ENCODE data around the gene ACSM3.
"Not testable (repeated sequence)": the region's sequence is repeated elsewhere in the genome, so short reads cannot be mapped to it uniquely, and the experiment has no call there.

The ACSM3 gene

DNA sequence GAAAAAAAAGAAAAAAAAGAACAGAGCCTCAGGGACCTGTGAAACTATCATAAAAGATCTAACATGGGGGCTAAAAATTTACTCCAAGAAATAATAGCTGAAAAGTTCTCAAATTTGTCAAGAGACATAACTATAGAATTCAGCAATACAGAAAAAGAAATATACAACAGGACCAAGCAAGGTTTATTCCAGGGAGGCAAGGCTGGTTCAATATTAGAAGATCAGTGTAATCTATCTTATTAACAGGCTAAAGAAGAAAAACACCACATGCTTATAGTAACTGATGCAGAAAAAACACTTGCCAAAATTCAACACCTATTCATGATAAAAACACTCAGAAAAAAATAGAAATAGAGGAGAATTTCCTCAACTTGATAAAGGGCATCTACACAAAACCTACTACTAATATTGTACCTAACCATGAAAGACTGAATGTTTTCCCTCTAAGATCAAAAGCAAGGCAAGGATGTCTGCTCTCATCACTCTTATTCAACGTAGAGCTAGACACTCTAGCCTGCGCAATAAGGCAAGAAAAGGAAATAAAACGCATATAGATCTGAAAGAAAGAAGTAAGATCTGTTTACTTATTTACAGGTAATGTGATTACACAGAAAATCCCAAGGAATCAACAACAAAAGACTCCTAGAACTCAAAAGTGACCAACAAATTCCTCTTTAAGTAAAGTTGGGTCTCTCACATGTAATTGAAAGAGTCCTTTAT, 1.2 kb upstream of the ACSM3 start:
- H3K27me3 ChIP-seq (ENCODE audit: control insufficient read depth, insufficient read depth, low read length), result no peaks in the 10 kb centered on the region
- no peaks in the 10 kb centered on the region for H3K36me3 ChIP-seq (ENCODE audit: control insufficient read depth, insufficient read depth, low read length)
- no peaks in the 10 kb centered on the region for H3K9me3 ChIP-seq (ENCODE audit: control insufficient read depth, insufficient read depth, low read length)
- H3K9ac ChIP-seq (ENCODE audit: low read depth, low read length), result no peak overlapping the region
- H3K4me1 ChIP-seq (ENCODE audit: control insufficient read depth, insufficient read depth, low read length), result peaks cover 4% of the 10 kb centered on the region
- no peak overlapping the region for H3K4me3 ChIP-seq (ENCODE audit: low read depth, low read length)

- H3K9me3 ChIP-seq (ENCODE audit: control insufficient read depth, insufficient read depth, low read length); H3K4me3 ChIP-seq (ENCODE audit: low read depth, low read length); H3K9ac ChIP-seq (ENCODE audit: low read depth, low read length); H3K27me3 ChIP-seq (ENCODE audit: control insufficient read depth, insufficient read depth, low read length); H3K36me3 ChIP-seq (ENCODE audit: control insufficient read depth, insufficient read depth, low read length); H3K4me1 ChIP-seq (ENCODE audit: control insufficient read depth, insufficient read depth, low read length): not testable (repeated sequence)
Observed at GRCh38 chr16:20764448-20764847, 634 bp downstream of the ACSM3 start.

DNA sequence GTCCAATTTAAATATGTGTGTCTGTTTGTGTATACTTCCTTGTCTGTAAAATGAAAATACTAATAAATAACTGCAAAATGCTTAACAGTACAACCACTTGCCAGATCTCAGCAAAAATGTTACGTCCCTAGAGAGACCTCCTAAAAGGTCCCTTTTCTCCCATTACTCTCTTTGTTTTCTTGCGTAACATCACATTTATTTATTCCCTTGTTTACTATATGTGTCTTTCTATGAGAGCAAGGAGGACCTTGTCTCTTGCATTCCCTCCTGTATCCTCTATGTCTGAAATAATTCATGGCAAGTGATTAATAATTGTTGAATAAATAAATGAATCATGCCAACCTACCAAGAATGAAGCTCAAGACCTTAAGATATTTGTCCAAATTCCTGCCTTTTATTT, 1.9 kb downstream of the ACSM3 start:
- Histone ChIP-seq H3K36me3 (ENCODE audit: control insufficient read depth, insufficient read depth, low read length) (no peaks in the 10 kb centered on the region), H3K4me1 (ENCODE audit: control insufficient read depth, insufficient read depth, low read length) (peaks cover 4% of the 10 kb centered on the region), H3K27me3 (ENCODE audit: control insufficient read depth, insufficient read depth, low read length) (no peaks in the 10 kb centered on the region), H3K4me3 (ENCODE audit: low read depth, low read length) (no peak overlapping the region), H3K9me3 (ENCODE audit: control insufficient read depth, insufficient read depth, low read length) (no peaks in the 10 kb centered on the region), H3K9ac (ENCODE audit: low read depth, low read length) (no peak overlapping the region)

DNA sequence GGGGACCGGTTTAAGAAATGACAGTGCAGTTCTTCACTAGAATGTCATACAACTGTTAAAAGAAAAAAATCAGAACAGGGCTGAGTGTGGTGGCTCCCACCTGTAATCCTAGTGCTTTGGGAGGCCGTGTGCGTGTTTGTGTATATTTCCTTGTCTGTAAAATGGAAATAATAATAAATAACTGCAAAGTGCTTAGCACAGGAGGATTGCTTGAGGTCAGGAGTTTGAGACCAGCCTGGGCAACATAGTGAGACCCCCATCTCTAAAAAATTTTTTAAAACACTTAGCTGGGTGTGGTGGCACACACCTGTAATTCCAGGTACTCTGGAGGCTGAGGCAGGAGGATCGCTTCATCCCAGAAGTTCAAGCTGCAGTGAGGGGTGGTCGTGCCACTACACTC, 2.5 kb downstream of the ACSM3 start:
- Histone ChIP-seq H3K9ac (ENCODE audit: low read depth, low read length) (no peak overlapping the region), H3K4me1 (ENCODE audit: control insufficient read depth, insufficient read depth, low read length) (peaks cover 4% of the 10 kb centered on the region), H3K36me3 (ENCODE audit: control insufficient read depth, insufficient read depth, low read length) (no peaks in the 10 kb centered on the region), H3K9me3 (ENCODE audit: control insufficient read depth, insufficient read depth, low read length) (no peaks in the 10 kb centered on the region), H3K27me3 (ENCODE audit: control insufficient read depth, insufficient read depth, low read length) (no peaks in the 10 kb centered on the region), H3K4me3 (ENCODE audit: low read depth, low read length) (no peak overlapping the region)

DNA sequence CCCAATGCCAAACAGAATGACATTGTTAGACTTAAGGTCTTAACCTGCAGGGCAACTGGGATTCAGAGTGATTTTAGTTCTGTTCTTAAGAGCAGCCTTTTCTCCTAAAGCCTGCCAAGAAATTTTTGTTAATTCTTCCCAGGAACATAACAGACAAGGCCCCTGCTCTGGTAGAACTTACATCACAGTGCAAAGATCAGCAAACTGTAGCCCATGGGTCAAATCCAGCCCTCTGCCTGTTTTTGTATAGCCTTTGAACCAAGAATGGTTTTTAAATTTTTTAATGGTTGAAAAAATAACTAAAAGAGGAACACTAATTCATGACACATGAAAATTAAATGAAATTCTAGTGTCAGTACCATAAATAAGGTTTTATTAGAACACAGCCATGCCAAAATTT, 3.8 kb downstream of the ACSM3 start:
- no peaks in the 10 kb centered on the region for H3K27me3 ChIP-seq (ENCODE audit: control insufficient read depth, insufficient read depth, low read length)
- no peak overlapping the region for H3K9ac ChIP-seq (ENCODE audit: low read depth, low read length)
- peaks cover 4% of the 10 kb centered on the region for H3K4me1 ChIP-seq (ENCODE audit: control insufficient read depth, insufficient read depth, low read length)
- H3K4me3 ChIP-seq (ENCODE audit: low read depth, low read length), result no peak overlapping the region
- H3K36me3 ChIP-seq (ENCODE audit: control insufficient read depth, insufficient read depth, low read length), result no peaks in the 10 kb centered on the region
- H3K9me3 ChIP-seq (ENCODE audit: control insufficient read depth, insufficient read depth, low read length), result no peaks in the 10 kb centered on the region

DNA sequence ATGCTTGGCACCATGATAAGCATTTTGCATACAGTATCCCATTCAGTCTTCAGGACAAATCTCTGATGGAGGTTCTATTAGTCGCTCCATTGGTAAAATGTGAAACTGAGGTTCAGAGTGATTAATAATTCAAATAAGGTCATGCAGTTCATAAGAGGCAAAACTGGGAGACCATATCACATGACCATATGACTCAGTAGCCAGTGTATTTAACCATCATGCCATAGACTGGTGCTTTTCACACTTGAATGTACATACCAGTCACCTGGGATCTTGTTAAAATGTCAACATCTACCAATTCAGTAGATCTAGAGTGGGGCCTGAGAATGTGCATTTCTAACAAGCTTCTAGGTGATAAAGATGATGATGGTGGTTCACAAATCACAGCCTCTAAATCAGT, 4.3 kb downstream of the ACSM3 start:
- no peaks in the 10 kb centered on the region for H3K36me3 ChIP-seq (ENCODE audit: control insufficient read depth, insufficient read depth, low read length)
- no peak overlapping the region for H3K4me3 ChIP-seq (ENCODE audit: low read depth, low read length)
- peaks cover 4% of the 10 kb centered on the region for H3K4me1 ChIP-seq (ENCODE audit: control insufficient read depth, insufficient read depth, low read length)
- no peaks in the 10 kb centered on the region for H3K27me3 ChIP-seq (ENCODE audit: control insufficient read depth, insufficient read depth, low read length)
- no peak overlapping the region for H3K9ac ChIP-seq (ENCODE audit: low read depth, low read length)
- H3K9me3 ChIP-seq (ENCODE audit: control insufficient read depth, insufficient read depth, low read length), result no peaks in the 10 kb centered on the region

DNA sequence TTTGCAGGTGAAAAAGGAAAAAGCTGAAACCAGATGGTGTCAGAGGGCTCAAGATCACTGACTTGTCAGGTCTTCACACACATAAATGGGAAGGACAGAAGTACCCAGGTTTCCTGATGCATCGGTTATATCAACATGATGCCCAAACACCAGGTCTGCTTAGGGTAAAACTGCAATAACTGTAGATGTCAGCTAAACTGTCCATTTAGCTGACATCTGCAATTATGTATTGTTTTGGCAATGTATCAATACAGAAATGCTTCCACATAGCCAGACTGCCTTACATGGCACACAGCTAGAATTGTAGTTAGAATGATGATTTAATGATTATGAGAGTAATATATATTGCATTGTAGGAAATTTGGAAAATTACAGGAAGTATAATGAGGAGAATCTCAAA, 5.0 kb downstream of the ACSM3 start:
- Histone ChIP-seq H3K9me3 (ENCODE audit: control insufficient read depth, insufficient read depth, low read length) (no peaks in the 10 kb centered on the region), H3K36me3 (ENCODE audit: control insufficient read depth, insufficient read depth, low read length) (no peaks in the 10 kb centered on the region), H3K27me3 (ENCODE audit: control insufficient read depth, insufficient read depth, low read length) (no peaks in the 10 kb centered on the region), H3K9ac (ENCODE audit: low read depth, low read length) (no peak overlapping the region), H3K4me3 (ENCODE audit: low read depth, low read length) (no peak overlapping the region), H3K4me1 (ENCODE audit: control insufficient read depth, insufficient read depth, low read length) (peaks cover 4% of the 10 kb centered on the region)

DNA sequence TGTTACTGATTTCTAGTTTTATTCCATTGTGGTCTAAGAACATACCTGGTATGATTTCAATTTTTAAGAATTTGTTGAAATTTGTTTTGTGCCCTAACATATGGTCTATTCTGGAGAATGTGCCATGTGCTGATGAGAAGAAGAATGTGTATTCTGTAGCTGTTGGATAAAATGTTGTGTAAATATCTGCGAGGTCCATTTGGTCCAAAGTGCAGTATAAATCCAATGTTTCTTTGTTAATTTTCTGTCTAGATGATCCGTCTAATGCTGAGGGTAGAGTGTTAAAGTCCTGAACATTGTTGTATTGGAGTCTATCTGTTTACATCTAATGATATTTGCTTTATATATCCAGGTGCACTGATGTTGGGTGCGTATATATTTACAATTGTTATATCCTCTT, 9.9 kb downstream of the ACSM3 start:
- no peaks in the 10 kb centered on the region for H3K27me3 ChIP-seq (ENCODE audit: control insufficient read depth, insufficient read depth, low read length)
- no peaks in the 10 kb centered on the region for H3K4me1 ChIP-seq (ENCODE audit: control insufficient read depth, insufficient read depth, low read length)
- no peaks in the 10 kb centered on the region for H3K36me3 ChIP-seq (ENCODE audit: control insufficient read depth, insufficient read depth, low read length)
- no peaks in the 10 kb centered on the region for H3K9me3 ChIP-seq (ENCODE audit: control insufficient read depth, insufficient read depth, low read length)
- H3K9ac ChIP-seq (ENCODE audit: low read depth, low read length), result no peak overlapping the region
- H3K4me3 ChIP-seq (ENCODE audit: low read depth, low read length), result no peak overlapping the region

GRCh38 chr16:20774703-20775362, 11.0 kb downstream of the ACSM3 start:
- H3K27me3 ChIP-seq (ENCODE audit: control insufficient read depth, insufficient read depth, low read length), result no peaks in the 10 kb centered on the region
- no peaks in the 10 kb centered on the region for H3K36me3 ChIP-seq (ENCODE audit: control insufficient read depth, insufficient read depth, low read length)
- H3K4me3 ChIP-seq (ENCODE audit: low read depth, low read length), result no peak overlapping the region
- no peak overlapping the region for H3K9ac ChIP-seq (ENCODE audit: low read depth, low read length)
- H3K4me1 ChIP-seq (ENCODE audit: control insufficient read depth, insufficient read depth, low read length), result no peaks in the 10 kb centered on the region
- no peaks in the 10 kb centered on the region for H3K9me3 ChIP-seq (ENCODE audit: control insufficient read depth, insufficient read depth, low read length)

DNA sequence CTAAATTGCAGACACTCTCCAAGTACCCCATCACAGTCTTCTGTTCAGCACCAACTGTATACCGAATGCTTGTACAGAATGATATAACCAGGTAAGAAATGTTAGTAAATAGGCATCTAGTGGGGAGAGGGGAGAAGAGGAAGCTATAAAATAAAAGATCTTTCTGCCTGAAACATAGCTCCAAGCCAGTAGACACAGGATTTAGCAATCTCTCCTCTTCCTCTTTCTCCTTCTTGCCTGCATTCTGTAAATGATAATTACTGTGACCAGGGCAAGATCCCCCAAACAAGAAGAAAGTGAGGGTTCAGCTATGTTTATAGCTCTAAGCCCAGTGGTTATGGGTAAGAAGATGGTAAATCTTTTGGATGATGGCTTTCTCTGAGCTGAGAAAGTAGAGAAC, 17.9 kb downstream of the ACSM3 start:
- no peaks in the 10 kb centered on the region for H3K9me3 ChIP-seq (ENCODE audit: control insufficient read depth, insufficient read depth, low read length)
- no peak overlapping the region for H3K4me3 ChIP-seq (ENCODE audit: low read depth, low read length)
- H3K36me3 ChIP-seq (ENCODE audit: control insufficient read depth, insufficient read depth, low read length), result no peaks in the 10 kb centered on the region
- H3K4me1 ChIP-seq (ENCODE audit: control insufficient read depth, insufficient read depth, low read length), result no peaks in the 10 kb centered on the region
- no peak overlapping the region for H3K9ac ChIP-seq (ENCODE audit: low read depth, low read length)
- H3K27me3 ChIP-seq (ENCODE audit: control insufficient read depth, insufficient read depth, low read length), result no peaks in the 10 kb centered on the region

DNA sequence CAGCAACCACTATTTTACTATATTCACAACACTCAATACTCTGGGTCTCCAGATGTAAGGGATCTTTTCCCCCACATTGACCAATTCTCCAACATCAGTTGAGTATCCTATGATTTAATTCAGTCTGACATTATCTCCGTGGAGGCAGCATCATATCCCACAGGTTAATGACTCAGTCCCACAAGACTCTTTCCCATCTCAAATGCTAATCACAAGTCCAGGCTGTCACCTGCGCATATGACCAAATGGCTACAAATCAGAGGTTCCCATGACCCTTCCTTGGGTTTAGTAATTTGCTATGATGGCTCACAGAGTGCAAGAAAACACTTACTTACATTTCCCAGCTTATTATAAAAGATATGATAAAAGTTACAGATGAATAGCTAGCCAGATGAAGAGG, 18.7 kb downstream of the ACSM3 start:
- Histone ChIP-seq H3K9ac (ENCODE audit: low read depth, low read length) (no peak overlapping the region), H3K27me3 (ENCODE audit: control insufficient read depth, insufficient read depth, low read length) (no peaks in the 10 kb centered on the region), H3K36me3 (ENCODE audit: control insufficient read depth, insufficient read depth, low read length) (no peaks in the 10 kb centered on the region), H3K9me3 (ENCODE audit: control insufficient read depth, insufficient read depth, low read length) (no peaks in the 10 kb centered on the region), H3K4me1 (ENCODE audit: control insufficient read depth, insufficient read depth, low read length) (no peaks in the 10 kb centered on the region), H3K4me3 (ENCODE audit: low read depth, low read length) (no peak overlapping the region)

- Histone ChIP-seq H3K4me3 (ENCODE audit: low read depth, low read length) (no peak overlapping the region), H3K9me3 (ENCODE audit: control insufficient read depth, insufficient read depth, low read length) (no peaks in the 10 kb centered on the region), H3K9ac (ENCODE audit: low read depth, low read length) (no peak overlapping the region), H3K4me1 (ENCODE audit: control insufficient read depth, insufficient read depth, low read length) (no peaks in the 10 kb centered on the region), H3K36me3 (ENCODE audit: control insufficient read depth, insufficient read depth, low read length) (no peaks in the 10 kb centered on the region), H3K27me3 (ENCODE audit: control insufficient read depth, insufficient read depth, low read length) (no peaks in the 10 kb centered on the region)
Observed at GRCh38 chr16:20784204-20784603, 20.4 kb downstream of the ACSM3 start.

Measured in iPS-15b (cell line).